H1 (cell line): ENCODE measurements around the gene LEKR1. TPM values are rescaled to one million over a fixed set of nuclear protein-coding genes. Genes with fewer than 3 reads are reported as not detected.

Source experiments
- CBX8 ChIP-seq: fragments of 300-800, 300-1000 bp; sonication (generic); IDR thresholded peaks from 2 replicates; pipeline ENCODE4 v1.7.1; 2016; ENCODE audit warnings: low read depth, low read length, borderline replicate concordance
- CTBP2 ChIP-seq: IDR thresholded peaks from 2 replicates; pipeline ENCODE4 v1.7.0; 2011; ENCODE audit warnings: borderline replicate concordance, mild to moderate bottlenecking, moderate library complexity, mixed read lengths, low read length; ENCODE audit not compliant: insufficient read depth, insufficient read length
- KDM5A ChIP-seq: fragments of 200-600 bp; IDR thresholded peaks from 2 replicates; pipeline ENCODE4 v1.7.1; 2012; ENCODE audit warnings: mild to moderate bottlenecking, low read length, inconsistent platforms, mixed read lengths
- RAD21 ChIP-seq, 2 experiments: IDR thresholded peaks in 1 of 2; conservative IDR thresholded peaks in 1 of 2; 2 replicates each; pipeline ENCODE4 v1.6.1; 2011; ENCODE audit warnings: low read depth in 2 of 2, low read length in 2 of 2, improper control_type of control experiment in 1 of 2, inconsistent platforms in 1 of 2, mild to moderate bottlenecking in 1 of 2, moderate library complexity in 1 of 2
- RBBP5 ChIP-seq: IDR thresholded peaks from 2 replicates; pipeline ENCODE4 v1.7.1; 2012; ENCODE audit warnings: low read depth, mild to moderate bottlenecking, inconsistent platforms, low read length, moderate library complexity, borderline replicate concordance
- SIRT6 ChIP-seq: IDR thresholded peaks from one replicate; pipeline ENCODE4 v1.7.1; 2012; ENCODE audit warnings: low read length, inconsistent platforms
- polyA plus RNA-seq, 7 experiments: library from polyadenylated mRNA; depleted of rRNA in 3 of 7; stranded (reverse) in 5 of 7; unstranded in 2 of 7; fragments of >200 nt in 5 of 7; fragments of 200-250 nt in 2 of 7; gene quantifications; 1 replicate in 5 of 7; 2 replicates in 1 of 7; 4 replicates in 1 of 7; pipeline versions ENCODE4 v1.2.1 to v1.2.3, GENCODE V29; 2011 to 2013; ENCODE audit warnings: missing spikeins in 2 of 7, mixed read lengths in 2 of 7
- total RNA-seq: library from RNA; stranded (reverse); fragmentation: NEBNext Ultra II Directional; extraction: Animal tissue kit (Norgen Biotek cat#: 25700); gene quantifications from 2 replicates; pipeline ENCODE4 v1.2.1, GENCODE V29; 2021
- TF ChIP-seq, protein P1 (sequence below): fragments of 300-600 bp; sonication (generic); IDR thresholded peaks from 2 replicates; pipeline ENCODE4 v1.7.1; 2012; ENCODE audit warnings: low read length, moderate library complexity, mild to moderate bottlenecking, inconsistent platforms; ENCODE audit not compliant: insufficient replicate concordance
- TF ChIP-seq, protein P2 (sequence below): IDR thresholded peaks from 2 replicates; pipeline ENCODE4 v1.6.1; 2011; ENCODE audit warnings: low read length, improper control_type of control experiment

The LEKR1 gene
- total and polyA plus RNA-seq, 2 of the 8 experiments (the other 6 are each of a cell fraction or from before 2014, with no cell fraction given) = 0.08 TPM; not detected in 1

DNA sequence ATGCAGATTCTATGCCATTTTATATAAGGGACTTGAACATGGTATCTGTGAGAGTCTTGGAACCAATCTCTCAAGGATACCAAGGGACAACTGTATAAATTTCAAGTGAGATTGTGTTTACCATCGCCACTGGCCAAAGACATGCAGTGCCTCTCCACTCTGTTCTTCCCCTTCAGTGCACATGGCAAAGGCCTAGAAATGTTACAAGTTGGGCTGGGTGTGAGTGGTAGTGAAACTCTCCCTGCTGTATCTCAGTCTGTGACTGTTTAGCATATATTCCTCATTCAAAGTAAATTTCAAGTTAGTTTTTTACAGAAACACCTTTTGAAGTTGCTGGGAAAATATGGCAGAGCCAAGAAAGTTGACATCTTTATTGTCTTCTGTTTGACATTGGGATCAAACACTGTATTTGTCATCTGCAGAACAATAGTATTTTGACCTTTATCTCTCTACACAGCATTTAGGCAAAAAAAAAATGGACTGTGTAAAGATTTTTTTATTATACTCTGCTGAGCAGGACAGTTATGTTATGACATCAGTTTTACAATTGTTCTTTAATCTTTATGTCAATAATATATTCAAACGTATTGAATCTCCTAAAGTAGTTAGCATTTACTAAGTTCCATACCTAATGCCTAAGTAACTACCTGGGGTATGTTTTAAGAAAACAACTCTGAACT is 232.4 kb downstream of the LEKR1 start (continued):
- TF ChIP-seq, protein P1, sequence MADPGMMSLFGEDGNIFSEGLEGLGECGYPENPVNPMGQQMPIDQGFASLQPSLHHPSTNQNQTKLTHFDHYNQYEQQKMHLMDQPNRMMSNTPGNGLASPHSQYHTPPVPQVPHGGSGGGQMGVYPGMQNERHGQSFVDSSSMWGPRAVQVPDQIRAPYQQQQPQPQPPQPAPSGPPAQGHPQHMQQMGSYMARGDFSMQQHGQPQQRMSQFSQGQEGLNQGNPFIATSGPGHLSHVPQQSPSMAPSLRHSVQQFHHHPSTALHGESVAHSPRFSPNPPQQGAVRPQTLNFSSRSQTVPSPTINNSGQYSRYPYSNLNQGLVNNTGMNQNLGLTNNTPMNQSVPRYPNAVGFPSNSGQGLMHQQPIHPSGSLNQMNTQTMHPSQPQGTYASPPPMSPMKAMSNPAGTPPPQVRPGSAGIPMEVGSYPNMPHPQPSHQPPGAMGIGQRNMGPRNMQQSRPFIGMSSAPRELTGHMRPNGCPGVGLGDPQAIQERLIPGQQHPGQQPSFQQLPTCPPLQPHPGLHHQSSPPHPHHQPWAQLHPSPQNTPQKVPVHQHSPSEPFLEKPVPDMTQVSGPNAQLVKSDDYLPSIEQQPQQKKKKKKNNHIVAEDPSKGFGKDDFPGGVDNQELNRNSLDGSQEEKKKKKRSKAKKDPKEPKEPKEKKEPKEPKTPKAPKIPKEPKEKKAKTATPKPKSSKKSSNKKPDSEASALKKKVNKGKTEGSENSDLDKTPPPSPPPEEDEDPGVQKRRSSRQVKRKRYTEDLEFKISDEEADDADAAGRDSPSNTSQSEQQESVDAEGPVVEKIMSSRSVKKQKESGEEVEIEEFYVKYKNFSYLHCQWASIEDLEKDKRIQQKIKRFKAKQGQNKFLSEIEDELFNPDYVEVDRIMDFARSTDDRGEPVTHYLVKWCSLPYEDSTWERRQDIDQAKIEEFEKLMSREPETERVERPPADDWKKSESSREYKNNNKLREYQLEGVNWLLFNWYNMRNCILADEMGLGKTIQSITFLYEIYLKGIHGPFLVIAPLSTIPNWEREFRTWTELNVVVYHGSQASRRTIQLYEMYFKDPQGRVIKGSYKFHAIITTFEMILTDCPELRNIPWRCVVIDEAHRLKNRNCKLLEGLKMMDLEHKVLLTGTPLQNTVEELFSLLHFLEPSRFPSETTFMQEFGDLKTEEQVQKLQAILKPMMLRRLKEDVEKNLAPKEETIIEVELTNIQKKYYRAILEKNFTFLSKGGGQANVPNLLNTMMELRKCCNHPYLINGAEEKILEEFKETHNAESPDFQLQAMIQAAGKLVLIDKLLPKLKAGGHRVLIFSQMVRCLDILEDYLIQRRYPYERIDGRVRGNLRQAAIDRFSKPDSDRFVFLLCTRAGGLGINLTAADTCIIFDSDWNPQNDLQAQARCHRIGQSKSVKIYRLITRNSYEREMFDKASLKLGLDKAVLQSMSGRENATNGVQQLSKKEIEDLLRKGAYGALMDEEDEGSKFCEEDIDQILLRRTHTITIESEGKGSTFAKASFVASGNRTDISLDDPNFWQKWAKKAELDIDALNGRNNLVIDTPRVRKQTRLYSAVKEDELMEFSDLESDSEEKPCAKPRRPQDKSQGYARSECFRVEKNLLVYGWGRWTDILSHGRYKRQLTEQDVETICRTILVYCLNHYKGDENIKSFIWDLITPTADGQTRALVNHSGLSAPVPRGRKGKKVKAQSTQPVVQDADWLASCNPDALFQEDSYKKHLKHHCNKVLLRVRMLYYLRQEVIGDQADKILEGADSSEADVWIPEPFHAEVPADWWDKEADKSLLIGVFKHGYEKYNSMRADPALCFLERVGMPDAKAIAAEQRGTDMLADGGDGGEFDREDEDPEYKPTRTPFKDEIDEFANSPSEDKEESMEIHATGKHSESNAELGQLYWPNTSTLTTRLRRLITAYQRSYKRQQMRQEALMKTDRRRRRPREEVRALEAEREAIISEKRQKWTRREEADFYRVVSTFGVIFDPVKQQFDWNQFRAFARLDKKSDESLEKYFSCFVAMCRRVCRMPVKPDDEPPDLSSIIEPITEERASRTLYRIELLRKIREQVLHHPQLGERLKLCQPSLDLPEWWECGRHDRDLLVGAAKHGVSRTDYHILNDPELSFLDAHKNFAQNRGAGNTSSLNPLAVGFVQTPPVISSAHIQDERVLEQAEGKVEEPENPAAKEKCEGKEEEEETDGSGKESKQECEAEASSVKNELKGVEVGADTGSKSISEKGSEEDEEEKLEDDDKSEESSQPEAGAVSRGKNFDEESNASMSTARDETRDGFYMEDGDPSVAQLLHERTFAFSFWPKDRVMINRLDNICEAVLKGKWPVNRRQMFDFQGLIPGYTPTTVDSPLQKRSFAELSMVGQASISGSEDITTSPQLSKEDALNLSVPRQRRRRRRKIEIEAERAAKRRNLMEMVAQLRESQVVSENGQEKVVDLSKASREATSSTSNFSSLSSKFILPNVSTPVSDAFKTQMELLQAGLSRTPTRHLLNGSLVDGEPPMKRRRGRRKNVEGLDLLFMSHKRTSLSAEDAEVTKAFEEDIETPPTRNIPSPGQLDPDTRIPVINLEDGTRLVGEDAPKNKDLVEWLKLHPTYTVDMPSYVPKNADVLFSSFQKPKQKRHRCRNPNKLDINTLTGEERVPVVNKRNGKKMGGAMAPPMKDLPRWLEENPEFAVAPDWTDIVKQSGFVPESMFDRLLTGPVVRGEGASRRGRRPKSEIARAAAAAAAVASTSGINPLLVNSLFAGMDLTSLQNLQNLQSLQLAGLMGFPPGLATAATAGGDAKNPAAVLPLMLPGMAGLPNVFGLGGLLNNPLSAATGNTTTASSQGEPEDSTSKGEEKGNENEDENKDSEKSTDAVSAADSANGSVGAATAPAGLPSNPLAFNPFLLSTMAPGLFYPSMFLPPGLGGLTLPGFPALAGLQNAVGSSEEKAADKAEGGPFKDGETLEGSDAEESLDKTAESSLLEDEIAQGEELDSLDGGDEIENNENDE = no peak
- TF ChIP-seq, protein P2, sequence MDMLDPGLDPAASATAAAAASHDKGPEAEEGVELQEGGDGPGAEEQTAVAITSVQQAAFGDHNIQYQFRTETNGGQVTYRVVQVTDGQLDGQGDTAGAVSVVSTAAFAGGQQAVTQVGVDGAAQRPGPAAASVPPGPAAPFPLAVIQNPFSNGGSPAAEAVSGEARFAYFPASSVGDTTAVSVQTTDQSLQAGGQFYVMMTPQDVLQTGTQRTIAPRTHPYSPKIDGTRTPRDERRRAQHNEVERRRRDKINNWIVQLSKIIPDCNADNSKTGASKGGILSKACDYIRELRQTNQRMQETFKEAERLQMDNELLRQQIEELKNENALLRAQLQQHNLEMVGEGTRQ = no peak
- TF ChIP-seq CBX8 (no peak), RBBP5 (no peak), CTBP2 (no peak), KDM5A (no peak), RAD21 (IDR thresholded peaks at IDR 0.05 in 1 of 2, conservative IDR thresholded peaks at IDR 0.05 in 1 of 2; ENCODE audit: low read depth in 2 of 2, low read length in 2 of 2) (no peak), SIRT6 (no peak)
